ENCODE results near the gene KRT40. TPM values are rescaled to one million over a fixed set of nuclear protein-coding genes. Genes with fewer than 3 reads are reported as not detected.
A peak's percentile ranks its signal among the peaks of the same experiment; 100 is the strongest.

Gene KRT40
- not detected in 2 replicates for total RNA-seq (2012; rRNA removed)
- not detected in 2 replicates for polyA plus RNA-seq (2012; rRNA removed)
- polyA plus RNA-seq (2012; cell fraction: cytosol; rRNA removed) = not detected in 2 replicates
- polyA plus RNA-seq (2012; cell fraction: nucleus; rRNA removed; ENCODE audit: low replicate concordance) = not detected in 2 replicates
- not detected for Bru-seq, nascent RNA
- not detected for BruChase-seq, experiment 1, labeled RNA remaining after a 6-hour chase
- not detected for BruChase-seq, experiment 2, labeled RNA remaining after a 2-hour chase
- long read RNA-seq = 0 reads

- Histone ChIP-seq H2AFZ (replicated peaks; ENCODE audit: low read length, poor library complexity) (peak within 1 kb of the TSS; percentile 9), H3K56ac (ENCODE audit: extremely low read depth, insufficient read depth, low read length) (no peak within 1 kb of the TSS), H3K4me2 (ENCODE audit: low read depth, low read length) (no peak within 1 kb of the TSS), H3K9ac (ENCODE audit: low read depth, low read length) (no peak within 1 kb of the TSS), H2BK15ac (ENCODE audit: low read depth, low read length) (no peak within 1 kb of the TSS), H3K79me1 (ENCODE audit: low read depth in 1 of 2, low read length in 2 of 2) (no peaks in the 10 kb centered on the region), H4K8ac (ENCODE audit: low read depth in 2 of 2, low read length in 2 of 2) (no peak within 1 kb of the TSS), H2BK20ac (ENCODE audit: low read depth, low read length) (no peak within 1 kb of the TSS), H2AK9ac (replicated peaks; ENCODE audit: low read depth, low read length, poor library complexity) (no peak within 1 kb of the TSS), H3K9me3 (ENCODE audit: control insufficient read depth, insufficient read depth, low read length) (no peaks in the 10 kb centered on the region), H4K91ac (ENCODE audit: insufficient read depth, low read depth, low read length) (no peak within 1 kb of the TSS), H3K18ac (ENCODE audit: low read depth, low read length) (no peak within 1 kb of the TSS), H3K4me1 (ENCODE audit: control insufficient read depth, insufficient read depth, low read length) (peaks cover 5% of the 10 kb centered on the region), H4K5ac (ENCODE audit: low read depth, low read length) (no peak within 1 kb of the TSS), H2BK120ac (ENCODE audit: low read depth, low read length) (no peak within 1 kb of the TSS), H3K4me3 (ENCODE audit: insufficient read depth, low read depth, low read length) (no peak within 1 kb of the TSS), H3K9me1 (ENCODE audit: insufficient read depth, low read length) (no peaks in the 10 kb centered on the region), H3K27ac (ENCODE audit: insufficient read depth, low read length) (no peak within 1 kb of the TSS), H2BK5ac (ENCODE audit: low read depth, low read length, poor library complexity, severe bottlenecking) (no peak within 1 kb of the TSS), H3K36me3 (ENCODE audit: control insufficient read depth, insufficient read depth, low read length) (no peaks in the 10 kb centered on the region), H2AK5ac (ENCODE audit: low read depth, low read length) (0 out of 2 replicates have a peak within 1 kb of the TSS, but pooled peaks have one; percentile 18), H3K27me3 (ENCODE audit: control insufficient read depth, insufficient read depth, low read length) (no peaks in the 10 kb centered on the region), H3K14ac (replicated peaks; ENCODE audit: low read depth, low read length) (no peak within 1 kb of the TSS), H3K4ac (ENCODE audit: low read depth, low read length) (no peak within 1 kb of the TSS), H4K20me1 (ENCODE audit: insufficient read depth, low read length) (no peaks in the 10 kb centered on the region), H3K23ac (ENCODE audit: low read depth, low read length) (no peak within 1 kb of the TSS)
- no CpG with 5 or more reads among the region's 3 CpGs for WGBS, 2 experiments (ENCODE audit: extremely low coverage in 2 of 2, insufficient read length in 1 of 2)
- no peak for TF ChIP-seq MXI1 (IDR thresholded peaks at IDR 0.05; ENCODE audit: borderline replicate concordance, low read depth, low read length)
- no peak for TF ChIP-seq FOS (IDR thresholded peaks at IDR 0.05; ENCODE audit: low read depth, low read length)
- no peak for TF ChIP-seq SMC3 (IDR thresholded peaks at IDR 0.05; ENCODE audit: low read depth, low read length)
- TF ChIP-seq CEBPB (IDR thresholded peaks at IDR 0.05; ENCODE audit: low read depth, low read length) = no peak
- no peak for TF ChIP-seq POLR2A (IDR thresholded peaks at IDR 0.05; ENCODE audit: low read depth, low read length)
- TF ChIP-seq RCOR1 (IDR thresholded peaks at IDR 0.05; ENCODE audit: insufficient replicate concordance, low read length) = no peak
- TF ChIP-seq USF2 (IDR thresholded peaks at IDR 0.05; ENCODE audit: low read depth, low read length) = no peak
- no peak for TF ChIP-seq MAZ (IDR thresholded peaks at IDR 0.05; ENCODE audit: borderline replicate concordance, low read depth, low read length)
- TF ChIP-seq CHD1 (IDR thresholded peaks at IDR 0.05; ENCODE audit: low read depth, low read length) = no peak
- TF ChIP-seq RFX5 (IDR thresholded peaks at IDR 0.05; ENCODE audit: low read depth, low read length) = no peak
- TF ChIP-seq ELK1 (IDR thresholded peaks at IDR 0.05; ENCODE audit: borderline replicate concordance, low read depth, low read length) = no peak
- no peak for TF ChIP-seq BHLHE40 (IDR thresholded peaks at IDR 0.05; ENCODE audit: low read depth, low read length)
- no peak for TF ChIP-seq NFE2L2 (IDR thresholded peaks at IDR 0.05; ENCODE audit: low read depth, low read length)
- no peak for TF ChIP-seq CTCF (conservative IDR thresholded peaks at IDR 0.05; ENCODE audit: low read depth, low read length)
- TF ChIP-seq RAD21 (IDR thresholded peaks at IDR 0.05; ENCODE audit: low read length) = no peak
- TF ChIP-seq MAFK (IDR thresholded peaks at IDR 0.05; ENCODE audit: low read depth, low read length) = no peak
- ChIA-PET POLR2A (ENCODE audit: unreplicated experiment) (no interaction called here), CTCF (no interaction called here)
- intact Hi-C loops (cut with micrococcal nuclease) = no loop called here
- BruUV-seq (replicated peaks) = no TSS peak
- ATAC-seq (ENCODE audit: low read depth) = no peak
- in situ Hi-C loops (cut with MboI; ENCODE audit: low sequenced_read_pairs) = no loop called here
- no peak for DNase-seq
- dilution Hi-C loops (cut with HindIII; ENCODE audit: low sequenced_read_pairs, unreplicated experiment) = no loop called here
Measured at GRCh38 chr17:40984226-40984625, at the start of gene KRT40. Gene KRT40 (minus strand): TSS chr17:40984326. CDS start chr17:40984273, 53 bp downstream.

All from IMR-90 (cell line).